ENCODE data around the gene NXPE2. TPM values are rescaled to one million over a fixed set of nuclear protein-coding genes. Genes with fewer than 3 reads are reported as not detected.
"Not testable (repeated sequence)": the region's sequence is repeated elsewhere in the genome, so short reads cannot be mapped to it uniquely, and the experiment has no call there.

Gene NXPE2
- under 1 TPM in 1 of 6 donors, not detected in 5; 0.30 TPM for total RNA-seq

GRCh38 chr11:114678125-114679036 is at the start of gene NXPE2:
Gene NXPE2, plus strand, starts transcription at chr11:114678527. Its CDS starts 49 bp downstream, at chr11:114678576.
- no peak for DNase-seq
- H3K4me3 ChIP-seq: no peak within 1 kb of the TSS
- ATAC-seq (ENCODE audit: low FRiP score in 2 of 2): peak in 1 of 2 donors; percentile 93

GRCh38 chr11:114631445-114631965 is 46.8 kb upstream of the NXPE2 start:
- not testable (repeated sequence) for H3K9me3 ChIP-seq; H3K36me3 ChIP-seq; DNase-seq; H3K4me3 ChIP-seq; H3K27me3 ChIP-seq; ATAC-seq (ENCODE audit: low FRiP score in 2 of 2); H3K27ac ChIP-seq; H3K4me1 ChIP-seq
- 90% methylated on average over 13 of the region's 13 CpGs for WGBS, 2 donors

More at GRCh38 chr11:114678125-114679036, at the start of gene NXPE2:
- Histone ChIP-seq H3K27me3 (no peaks in the 10 kb centered on the region), H3K36me3 (no peaks in the 10 kb centered on the region), H3K27ac (no peak within 1 kb of the TSS), H3K4me1 (no peaks in the 10 kb centered on the region), H3K9me3 (peaks cover 0 to 3% (median 0%) of the 10 kb centered on the region in 4 donors)
- 61 to 63% methylated on average over 8 of the region's 8 CpGs for WGBS, 2 donors
- TF ChIP-seq EP300 (IDR thresholded peaks at IDR 0.05) (no peak), POLR2AphosphoS5 (IDR thresholded peaks at IDR 0.05) (no peak), POLR2A (IDR thresholded peaks at IDR 0.05) (no peak), CTCF (IDR thresholded peaks at IDR 0.05) (no peak)

- not testable (repeated sequence) for H3K27ac ChIP-seq; H3K4me1 ChIP-seq; H3K36me3 ChIP-seq; ATAC-seq (ENCODE audit: low FRiP score in 2 of 2); H3K9me3 ChIP-seq; H3K27me3 ChIP-seq; H3K4me3 ChIP-seq
- WGBS, 2 donors: 96% methylated on average over 5 to 6 of the region's 6 CpGs
- DNase-seq: peak in 1 of 2 donors; percentile 27
Measured at GRCh38 chr11:114639440-114639839, 38.9 kb upstream of the NXPE2 start.

GRCh38 chr11:114650661-114651060 is 27.7 kb upstream of the NXPE2 start:
- H3K36me3 ChIP-seq: no peaks in the 10 kb centered on the region
- 79 to 89% methylated on average over 3 of the region's 3 CpGs for WGBS, 2 donors
- DNase-seq (no peak), ATAC-seq (ENCODE audit: low FRiP score in 2 of 2) (no peak)
- H3K27ac ChIP-seq: no peak overlapping the region
- H3K4me1 ChIP-seq: no peaks in the 10 kb centered on the region
- TF ChIP-seq EP300 (IDR thresholded peaks at IDR 0.05): no peak
- no peak for TF ChIP-seq POLR2A (IDR thresholded peaks at IDR 0.05)
- H3K27me3 ChIP-seq: no peaks in the 10 kb centered on the region
- H3K9me3 ChIP-seq: no peaks in the 10 kb centered on the region
- no peak overlapping the region for H3K4me3 ChIP-seq

- no peak overlapping the region for H3K27ac ChIP-seq
- H3K36me3 ChIP-seq: no peaks in the 10 kb centered on the region
- H3K9me3 ChIP-seq: no peaks in the 10 kb centered on the region
- no peak overlapping the region for H3K4me3 ChIP-seq
- H3K4me1 ChIP-seq: no peaks in the 10 kb centered on the region
- ATAC-seq (ENCODE audit: low FRiP score in 2 of 2) (no peak), DNase-seq (no peak)
- no peaks in the 10 kb centered on the region for H3K27me3 ChIP-seq
- TF ChIP-seq POLR2A (IDR thresholded peaks at IDR 0.05): no peak
- WGBS, 2 donors: 90 to 93% methylated on average over 19 of the region's 19 CpGs
Measured at GRCh38 chr11:114651145-114651718, 27.1 kb upstream of the NXPE2 start.

- H3K36me3 ChIP-seq: no peaks in the 10 kb centered on the region
- no peak overlapping the region for H3K27ac ChIP-seq
- no peak for DNase-seq
- no peak overlapping the region for H3K4me3 ChIP-seq
- TF ChIP-seq EP300 (IDR thresholded peaks at IDR 0.05) (no peak), POLR2A (IDR thresholded peaks at IDR 0.05) (no peak), POLR2AphosphoS5 (IDR thresholded peaks at IDR 0.05) (no peak), CTCF (IDR thresholded peaks at IDR 0.05) (no peak)
- H3K9me3 ChIP-seq: no peaks in the 10 kb centered on the region
- ATAC-seq (ENCODE audit: low FRiP score in 2 of 2): no peak
- WGBS, 2 donors: 50 to 56% methylated on average over 2 of the region's 2 CpGs
- no peaks in the 10 kb centered on the region for H3K27me3 ChIP-seq
- H3K4me1 ChIP-seq: no peaks in the 10 kb centered on the region
Measured at GRCh38 chr11:114653148-114653547, 25.2 kb upstream of the NXPE2 start.

Measured in upper lobe of left lung (tissue), 6 donors.